ENCODE results near the gene TBRG4.

- no peak for TF ChIP-seq CTCF (IDR thresholded peaks at IDR 0.05; ENCODE audit: borderline replicate concordance, extremely low read depth, low read length, poor library complexity, severe bottlenecking)
- no peak for TF ChIP-seq EZH2 (IDR thresholded peaks at IDR 0.05; ENCODE audit: borderline replicate concordance, low read depth, low read length, severe bottlenecking)
Observed at GRCh38 chr7:45158471-45158870, 47.0 kb upstream of the TBRG4 start.
